T-helper 1 cell treated with Interleukin-12 subunit alpha and Interleukin-12 subunit beta and Interleukin-4 antibody, amounts not matched to agents 30 ng/mL and 1 ng/mL, for 36 hours (primary cell): ENCODE data around the gene WTAP. TPM values are rescaled to one million over a fixed set of nuclear protein-coding genes. Genes with fewer than 3 reads are reported as not detected.
"Not testable (repeated sequence)": the region's sequence is repeated elsewhere in the genome, so short reads cannot be mapped to it uniquely, and the experiment has no call there.

Experiments used
- intact Hi-C: fragments of 100-400 bp; cut with micrococcal nuclease; formaldehyde crosslinking; loops from one replicate; pipeline ENCODE4 v1.15.1; 2024
- total RNA-seq: library from RNA; stranded (reverse); gene quantifications from 2 replicates; pipeline ENCODE4 v1.2.3, GENCODE V29; 2022

The WTAP gene
- total RNA-seq, 1 donor from 2014 or later, result 126 TPM

DNA sequence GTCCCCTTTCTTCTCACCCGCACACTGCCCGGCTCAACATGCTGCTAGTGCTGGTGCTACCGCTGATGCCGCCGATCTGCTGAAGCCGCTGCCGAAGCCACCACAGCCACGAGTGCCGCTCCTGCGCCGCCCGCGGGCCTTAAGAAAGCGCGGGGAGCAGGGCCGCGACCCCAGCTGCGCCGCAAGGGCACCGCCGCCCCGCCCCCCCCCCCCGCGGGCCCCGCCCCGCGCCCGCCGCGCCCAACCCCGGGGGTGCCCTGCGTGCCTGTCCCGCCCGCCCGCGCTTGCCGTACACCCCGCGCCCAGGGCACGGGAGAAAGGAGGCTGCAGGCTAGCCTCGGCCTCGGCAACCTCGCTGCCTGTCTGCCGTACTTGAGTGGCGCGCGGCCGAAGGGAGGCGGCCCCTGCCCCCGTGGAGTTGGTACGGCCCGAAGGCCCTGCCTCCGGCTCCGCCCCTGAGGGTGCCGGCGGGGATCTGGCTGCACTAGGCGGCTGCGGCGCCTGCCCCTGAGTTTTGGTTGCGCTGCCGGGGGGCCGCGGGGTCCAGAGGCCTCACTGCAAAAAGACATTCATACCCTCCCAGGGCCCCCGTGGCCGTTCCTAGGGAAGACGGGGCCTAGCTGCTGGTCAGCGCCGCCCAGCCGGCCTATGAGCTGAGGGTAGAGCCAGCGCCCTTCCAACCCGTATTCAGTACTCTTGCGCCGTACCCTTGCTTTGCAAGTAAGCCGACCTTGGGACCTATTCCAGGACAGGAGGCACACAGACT lies 34.0 kb upstream of the WTAP start, which contains the start of gene SOD2:
SOD2 (minus strand) TSS at position 114 of the 766 bp plus-strand sequence; CDS start at position 40, 74 bp downstream.
- intact Hi-C loops, result loop anchor here (1.0 to 10.0 kb wide), 8 partner anchors 33 to 1869 kb away; partner anchors contain the start of genes GTF2H5, SERAC1, SNX9 and SYTL3

DNA sequence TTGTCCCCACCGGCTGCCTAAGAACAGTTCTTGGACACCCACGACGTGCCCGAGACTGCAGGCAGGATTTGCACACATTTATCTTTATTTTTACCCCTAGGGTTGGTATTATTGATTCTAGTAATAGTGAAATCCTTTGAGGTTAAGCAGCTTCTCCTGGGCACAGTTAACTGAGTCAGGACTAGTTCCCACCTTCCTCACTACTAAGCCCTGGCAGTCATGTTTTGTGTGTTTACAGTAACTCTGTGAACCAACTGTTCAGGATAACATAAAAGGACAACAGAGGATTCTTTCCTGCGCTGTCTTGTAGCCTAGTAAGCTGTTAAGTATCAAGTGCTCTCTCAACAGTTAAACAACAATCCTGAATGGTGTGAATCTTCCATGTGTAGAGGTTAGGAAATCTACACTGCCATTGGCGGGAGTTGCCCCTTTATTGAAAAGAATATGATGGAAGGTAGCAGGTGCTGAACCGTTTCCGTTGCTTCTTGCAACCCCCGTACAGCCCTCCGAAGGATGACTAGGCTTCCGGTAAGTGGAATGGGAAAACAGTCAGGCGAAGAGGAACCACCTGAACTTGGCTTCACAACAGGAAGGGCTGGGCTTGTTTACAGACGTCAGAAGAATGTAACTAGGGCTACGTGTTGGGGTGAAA lies 33.3 kb upstream of the WTAP start:
- intact Hi-C loops, result loop anchor here (1.0 to 10.0 kb wide), 10 partner anchors 32 to 1869 kb away; partner anchors contain the start of genes AGPAT4, GTF2H5, SERAC1 and SNX9

DNA sequence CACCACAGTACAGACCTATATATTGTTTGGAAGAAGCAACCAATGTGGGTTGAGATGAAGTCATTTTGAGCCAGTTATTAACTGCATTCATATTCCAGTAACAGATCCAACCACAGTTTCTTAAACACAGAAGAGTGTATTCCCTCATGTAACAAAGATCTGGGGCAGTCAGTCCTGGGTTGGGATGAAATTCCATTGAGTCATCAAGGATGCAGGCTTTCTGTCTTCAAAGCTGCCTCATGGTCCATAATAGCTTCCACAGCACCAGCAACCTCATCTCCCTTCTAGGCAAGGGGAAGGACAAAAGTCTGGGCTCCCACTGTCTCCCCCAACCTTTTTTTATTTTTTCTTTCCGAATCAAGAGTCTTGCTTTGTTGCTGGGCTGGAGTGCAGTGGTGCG lies 31.3 kb upstream of the WTAP start:
- intact Hi-C loops, result loop anchor here (2.0 to 10.0 kb wide), 3 partner anchors 651 to 1871 kb away; partner anchors contain the start of genes AGPAT4, SNX9 and TAGAP

DNA sequence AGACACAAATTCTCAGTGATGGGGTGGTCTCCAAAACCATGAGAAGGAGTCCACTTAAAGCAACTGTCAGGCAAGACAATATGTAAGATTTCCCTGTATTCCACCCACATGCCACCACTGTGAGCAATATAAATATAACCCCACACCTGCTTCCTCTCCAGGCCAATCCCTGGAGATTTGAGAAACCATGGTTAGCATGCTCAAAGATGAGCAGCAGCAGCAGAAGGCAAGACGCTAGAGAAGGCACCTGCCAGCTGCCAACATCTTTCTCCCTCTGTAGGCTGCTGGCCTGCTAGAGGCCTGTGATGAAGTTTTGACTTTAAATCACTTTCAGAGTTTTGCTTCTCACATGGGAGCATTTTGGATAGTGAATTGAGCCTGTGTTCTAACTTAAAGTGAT lies 26.3 kb upstream of the WTAP start:
- intact Hi-C loops, result no loop called here

DNA sequence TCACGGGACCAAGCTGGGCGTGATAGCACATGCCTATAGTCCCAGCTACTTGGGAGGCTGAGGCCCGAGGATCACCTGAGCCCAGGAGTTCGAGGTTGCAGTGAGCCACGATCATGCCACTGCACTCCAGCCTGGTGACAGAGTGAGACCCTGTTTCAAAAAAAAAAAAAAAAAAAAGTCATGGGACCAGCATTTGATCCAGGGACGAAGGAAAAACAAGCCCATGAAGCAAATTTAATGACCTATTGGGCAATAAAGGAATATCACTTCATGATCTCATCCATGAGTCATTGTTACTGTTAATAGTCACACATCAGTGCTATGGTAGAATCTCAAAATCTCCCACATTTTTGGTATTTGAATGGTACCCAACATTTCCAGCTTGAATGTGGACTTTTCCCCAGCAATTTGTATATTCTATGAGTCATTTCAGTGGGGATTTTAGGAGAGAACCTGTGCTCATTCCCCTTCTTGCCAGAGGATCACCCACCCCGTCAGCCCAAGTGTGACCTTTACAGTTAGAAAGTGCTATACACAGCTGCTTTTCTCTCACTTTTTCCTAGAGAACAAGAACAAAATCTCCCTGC lies 25.8 kb upstream of the WTAP start:
- intact Hi-C loops, result no loop called here

DNA sequence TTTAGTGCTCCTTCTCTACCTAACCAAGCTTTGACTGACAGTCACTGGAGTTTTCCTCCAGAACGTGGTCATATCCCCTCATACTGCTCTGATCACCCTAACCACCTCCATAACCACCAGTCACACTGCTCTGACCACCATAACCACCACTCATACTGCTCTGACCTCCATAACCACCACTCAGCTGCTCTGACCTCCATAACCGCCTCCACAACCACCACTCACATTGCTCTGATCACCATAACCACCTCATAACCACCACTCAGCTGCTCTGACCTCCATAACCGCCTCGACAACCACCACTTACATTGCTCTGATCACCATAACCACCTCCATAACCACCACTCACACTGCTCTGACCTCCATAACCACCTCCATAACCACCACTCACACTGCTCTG lies 16.7 kb upstream of the WTAP start:
- intact Hi-C loops, result not testable (repeated sequence)

DNA sequence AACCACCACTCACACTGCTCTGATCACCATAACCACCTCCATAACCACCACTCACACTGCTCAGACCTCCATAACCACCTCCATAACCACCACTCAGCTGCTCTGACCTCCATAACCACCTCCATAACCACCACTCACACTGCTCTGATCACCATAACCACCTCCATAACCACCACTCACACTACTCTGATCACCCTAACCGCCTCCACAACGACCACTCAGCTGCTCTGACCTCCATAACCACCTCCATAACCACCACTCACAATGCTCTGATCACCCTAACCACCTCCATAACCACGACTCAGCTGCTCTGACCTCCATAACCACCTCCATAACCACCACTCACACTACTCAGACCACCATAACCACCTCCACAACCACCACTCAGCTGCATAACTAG lies 14.9 kb upstream of the WTAP start:
- intact Hi-C loops, result not testable (repeated sequence)

DNA sequence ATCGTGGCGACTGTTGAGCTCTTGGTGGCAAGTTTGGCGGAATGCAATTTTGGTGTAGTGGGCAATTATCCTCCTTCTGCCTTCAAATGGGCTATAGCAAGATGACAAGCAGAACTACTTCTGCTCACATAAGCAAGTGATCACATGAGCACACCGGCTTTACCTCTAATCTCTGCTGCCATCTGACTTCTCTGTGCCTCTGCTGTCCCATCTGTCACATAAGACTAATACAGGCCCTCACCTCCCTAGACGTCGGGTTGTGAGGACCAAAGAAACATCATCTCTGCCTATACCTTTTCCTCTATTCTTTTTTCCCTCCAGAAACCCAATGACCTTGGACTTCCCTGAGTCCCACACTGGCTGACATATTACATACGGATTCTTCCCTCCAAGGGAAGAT lies 13.3 kb upstream of the WTAP start:
- intact Hi-C loops, result no loop called here

DNA sequence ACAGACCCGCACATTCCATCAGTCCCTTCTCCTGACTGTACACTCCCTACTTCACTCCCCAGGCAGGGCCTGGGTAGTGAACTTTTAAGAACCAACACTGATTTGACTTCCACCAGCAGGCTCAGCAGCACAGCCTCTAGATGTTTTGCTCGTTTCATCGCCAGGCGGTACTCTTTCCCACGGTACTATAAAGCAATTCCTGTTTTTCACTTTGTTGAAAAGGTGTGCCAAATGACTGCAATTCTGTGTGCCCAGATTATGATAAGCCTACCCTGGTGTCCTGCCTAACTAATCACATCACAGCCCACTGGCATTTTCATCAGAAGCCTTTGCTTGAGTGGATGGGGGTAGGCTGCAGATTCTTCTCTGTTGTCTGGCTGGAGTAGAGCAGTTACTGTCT lies 12.9 kb upstream of the WTAP start:
- intact Hi-C loops, result no loop called here

DNA sequence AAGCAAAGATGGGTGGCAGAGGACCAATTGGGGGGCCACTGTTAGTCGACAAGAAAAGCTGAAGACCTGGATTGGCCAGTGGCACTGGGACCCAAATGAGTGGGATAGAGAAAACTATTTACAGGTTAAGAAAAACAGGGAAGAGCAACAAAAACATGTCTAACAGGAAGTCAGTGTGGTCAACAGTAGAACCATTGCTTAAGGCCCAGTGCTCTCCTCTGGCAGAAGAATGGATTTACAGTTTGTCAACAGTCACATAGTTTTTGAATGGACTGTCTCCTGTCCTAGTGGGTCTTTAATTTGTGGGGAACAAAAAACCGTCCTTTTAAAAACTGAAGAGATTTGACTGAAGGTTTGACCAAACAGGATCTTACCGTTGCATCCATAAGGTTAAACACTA lies 12.1 kb upstream of the WTAP start:
- intact Hi-C loops, result no loop called here

DNA sequence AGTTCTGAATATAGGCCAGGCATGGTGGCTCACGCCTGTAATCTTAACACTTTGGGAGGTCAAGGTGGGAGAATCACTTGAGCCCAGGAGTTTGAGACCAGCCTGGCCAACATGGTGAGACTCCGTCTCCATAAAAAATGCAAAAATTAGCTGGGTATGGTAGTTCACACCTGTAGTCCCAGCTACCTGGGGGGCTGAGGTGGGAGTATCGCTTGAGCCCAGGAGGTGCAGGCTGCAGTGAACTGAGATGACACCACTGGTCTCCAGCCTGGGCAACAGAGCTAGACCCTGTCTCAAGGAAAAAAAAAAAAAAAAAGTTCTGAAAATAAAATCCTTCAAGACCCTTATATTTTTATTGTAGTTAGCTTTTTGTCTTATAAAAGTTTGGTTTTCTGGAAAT lies 11.7 kb upstream of the WTAP start:
- intact Hi-C loops, result no loop called here

DNA sequence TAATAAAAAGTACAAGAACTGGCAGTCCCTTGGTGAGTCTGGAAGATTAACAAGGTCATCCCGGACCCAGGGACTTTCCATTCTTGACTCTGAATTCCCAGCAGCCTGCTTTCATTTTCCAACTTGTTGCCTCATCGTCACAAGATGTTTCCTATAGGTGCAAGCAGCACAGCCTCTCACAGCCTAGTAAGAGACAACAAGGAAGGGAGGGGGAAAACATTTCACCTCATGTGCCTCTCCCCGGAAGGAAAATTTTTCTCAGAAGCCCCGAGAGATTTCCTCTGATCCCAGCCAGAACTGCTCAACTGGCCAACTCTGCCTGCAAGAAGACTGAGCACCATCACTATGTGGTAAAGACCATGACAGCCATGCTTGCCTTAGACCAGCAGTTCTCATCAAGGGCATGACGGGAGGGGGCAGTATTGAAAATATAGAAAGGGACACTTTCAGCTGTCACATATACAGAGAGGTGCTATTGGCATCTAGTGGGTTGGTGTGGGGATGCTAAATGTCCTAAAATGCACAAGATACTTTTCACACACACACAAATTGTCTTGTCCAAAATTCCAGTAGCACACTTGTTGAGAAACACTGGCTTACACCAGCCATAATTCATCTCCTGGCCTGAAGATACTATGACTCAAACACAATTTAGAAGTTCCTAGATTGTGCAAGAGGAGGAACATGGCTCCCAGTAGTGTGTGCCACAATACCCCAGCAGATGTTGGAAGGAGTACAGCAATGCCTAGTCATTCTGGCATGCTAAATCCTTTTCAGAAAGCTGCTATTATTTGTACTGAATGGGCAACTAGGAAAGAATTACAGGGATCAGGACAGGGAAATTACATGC lies 10.8 kb upstream of the WTAP start:
- intact Hi-C loops, result no loop called here

DNA sequence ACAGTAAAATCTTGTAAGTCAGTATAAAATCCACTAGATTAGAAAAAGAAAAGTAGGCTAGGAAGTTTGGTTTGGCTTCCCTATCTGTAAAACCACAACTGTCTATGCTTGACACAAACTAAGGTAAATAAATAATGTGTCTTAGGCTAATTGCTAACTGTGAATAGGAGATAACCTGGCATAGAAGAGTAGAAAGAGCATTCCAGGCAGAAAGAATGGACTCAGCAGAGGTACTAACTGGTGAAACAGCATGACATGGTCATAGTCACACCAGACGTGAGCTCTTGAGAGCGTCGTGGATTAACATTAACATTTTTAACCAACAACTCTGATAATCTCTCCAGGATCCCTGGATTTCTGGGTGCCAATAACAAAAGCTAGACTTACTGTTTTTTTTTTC lies 8.7 kb upstream of the WTAP start:
- intact Hi-C loops, result no loop called here

DNA sequence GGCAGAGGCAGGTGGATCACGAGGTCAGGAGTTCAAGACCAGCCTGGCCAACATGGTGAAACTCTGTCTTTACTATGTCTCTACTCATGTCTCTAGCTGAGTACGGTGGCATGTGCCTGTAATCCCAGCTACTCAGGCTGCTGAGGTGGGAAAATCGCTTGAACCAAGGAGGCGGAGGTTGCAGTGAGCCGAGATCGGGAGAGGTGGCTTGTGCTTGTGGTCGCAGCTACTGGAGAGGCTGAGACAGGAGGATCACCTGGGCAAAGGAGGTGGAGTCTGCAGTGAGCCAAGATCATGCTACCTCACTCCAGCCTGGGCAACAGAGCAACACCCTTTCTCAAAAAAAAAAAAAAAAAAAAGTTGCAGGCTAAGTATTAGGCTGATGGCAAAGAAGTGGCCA lies 8.0 kb upstream of the WTAP start:
- intact Hi-C loops, result no loop called here

DNA sequence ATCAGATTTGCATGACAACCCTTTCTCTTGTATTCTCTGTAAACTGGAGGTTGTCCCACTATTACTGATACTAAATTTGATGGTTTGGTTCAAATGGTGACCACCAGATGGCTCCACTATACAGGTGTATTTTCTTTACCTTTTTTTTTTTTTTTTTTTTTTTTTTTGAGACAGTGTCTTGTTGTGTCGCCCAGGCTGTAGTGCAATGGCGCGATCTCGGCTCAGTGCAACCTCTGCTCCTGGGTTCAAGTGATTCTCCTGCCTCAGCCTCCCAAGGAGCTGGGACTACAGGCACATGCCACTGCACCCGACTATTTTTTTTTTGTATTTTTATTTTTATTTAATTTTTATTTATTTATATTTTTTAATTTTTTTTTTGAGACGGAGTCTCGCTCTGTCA lies 6.6 kb upstream of the WTAP start:
- intact Hi-C loops, result loop anchor here (1.0 to 10.0 kb wide), 6 partner anchors 133 to 1066 kb away; partner anchors contain the start of genes SYTL3 and TAGAP

DNA sequence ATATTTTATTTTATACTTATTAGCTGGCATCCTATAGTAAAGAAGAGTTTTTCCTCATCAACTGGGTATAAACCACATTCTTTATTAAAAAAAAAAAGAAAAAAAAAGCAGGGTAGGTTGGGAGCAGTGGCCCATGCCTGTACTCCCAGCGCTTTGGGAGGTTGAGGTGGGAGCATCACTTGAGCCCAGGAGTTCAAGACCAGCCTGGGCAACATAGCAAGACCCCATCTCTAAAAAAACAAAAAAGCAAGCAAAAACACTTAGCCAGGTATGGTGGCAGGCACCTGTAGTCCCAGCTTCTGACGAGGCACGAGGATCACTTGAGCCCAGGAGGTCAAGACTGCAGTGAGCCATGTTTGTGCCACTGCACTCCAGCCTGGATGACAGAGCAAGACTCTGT lies 5.3 kb upstream of the WTAP start:
- intact Hi-C loops, result loop anchor here (10.0 kb wide), 3 partner anchors 677 to 1067 kb away; partner anchors contain the start of genes SYTL3 and TAGAP

DNA sequence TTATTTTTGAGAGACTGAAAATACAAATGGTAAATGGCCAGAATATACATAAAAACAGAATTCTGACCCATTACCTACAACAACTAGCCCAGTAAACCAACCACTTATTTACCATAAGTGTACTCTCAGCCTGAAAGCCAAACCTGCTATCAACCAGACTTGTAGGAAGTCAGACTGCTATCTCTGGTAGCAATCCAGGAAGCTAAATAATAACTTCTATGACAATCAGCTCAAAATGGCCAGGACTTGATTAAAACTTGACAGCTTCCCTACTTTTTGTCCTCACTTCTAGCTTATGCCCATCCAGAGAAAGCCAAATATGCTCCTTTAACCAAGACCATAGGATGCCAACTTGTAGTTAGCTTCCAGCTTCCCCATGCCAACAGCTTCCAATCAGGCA lies 4.7 kb upstream of the WTAP start:
- intact Hi-C loops, result loop anchor here (10.0 kb wide), 3 partner anchors 678 to 1068 kb away; partner anchors contain the start of genes SYTL3 and TAGAP

DNA sequence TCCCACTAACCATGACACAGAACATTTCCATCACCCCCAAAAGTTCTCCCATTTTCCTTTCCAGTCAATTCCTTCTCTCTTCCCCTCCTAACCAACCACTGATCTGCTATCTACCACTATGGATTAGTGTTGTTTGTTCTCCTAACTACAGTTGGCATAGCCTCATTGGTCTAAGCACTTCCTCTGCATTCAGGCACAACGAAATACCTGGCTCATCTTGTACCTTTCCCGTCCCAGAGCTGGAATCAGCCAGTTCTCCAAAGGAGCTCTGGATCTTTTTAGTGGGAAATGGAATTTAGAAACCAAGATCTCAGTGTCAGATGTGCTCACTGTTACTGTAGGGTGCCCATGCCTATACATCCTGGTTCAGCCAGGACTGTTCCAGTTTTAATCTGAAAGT lies 4.0 kb upstream of the WTAP start:
- intact Hi-C loops, result loop anchor here (10.0 kb wide), 3 partner anchors 678 to 1068 kb away; partner anchors contain the start of genes SYTL3 and TAGAP

DNA sequence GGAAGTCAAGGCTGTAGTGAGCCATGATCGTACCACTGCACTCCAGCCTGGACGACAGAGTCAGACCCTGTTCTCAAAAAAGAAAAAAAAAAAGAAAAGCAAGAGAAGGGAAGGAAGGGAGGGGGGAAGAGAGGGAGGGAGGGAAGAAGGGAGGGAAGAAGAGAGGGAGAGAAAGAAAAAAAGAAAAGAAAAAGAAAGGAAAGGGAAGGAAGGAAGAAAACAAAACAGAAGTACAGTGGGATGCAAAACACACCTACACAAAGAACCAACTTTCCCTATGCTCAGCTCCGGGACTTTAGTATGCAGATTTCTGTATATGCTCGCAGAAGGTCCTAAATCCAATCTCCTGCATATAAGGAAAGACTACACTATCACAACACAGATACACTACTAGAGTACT lies 2.5 kb upstream of the WTAP start:
- intact Hi-C loops, result loop anchor here (5.0 to 10.0 kb wide), 6 partner anchors 662 to 1268 kb away; partner anchors contain the start of genes MAP3K4, SYTL3 and TAGAP

DNA sequence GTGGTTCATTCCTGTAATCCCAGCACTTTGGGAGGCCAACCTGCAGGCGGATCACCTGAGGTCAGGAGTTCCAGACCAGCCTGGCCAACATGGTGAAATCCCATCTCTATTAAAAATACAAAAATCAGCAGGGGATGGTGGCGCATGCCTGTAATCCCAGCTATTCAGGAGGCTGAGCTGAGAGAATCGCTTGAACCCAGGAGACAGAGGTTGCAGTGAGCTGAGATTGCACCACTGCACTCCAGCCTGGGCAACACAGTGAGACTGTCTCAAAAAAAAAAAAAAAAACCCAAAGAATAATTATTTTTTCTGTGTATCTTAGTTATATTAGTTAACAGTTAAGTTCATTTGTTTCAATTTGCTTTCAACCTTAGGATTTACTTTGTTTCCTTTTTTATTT lies 2.1 kb upstream of the WTAP start:
- intact Hi-C loops, result loop anchor here (5.0 to 10.0 kb wide), 6 partner anchors 663 to 1267 kb away; partner anchors contain the start of genes MAP3K4, SYTL3 and TAGAP
